HL-60 (cell line): Measurements from ENCODE around the gene MRPL49.

Experiments
- DNase-seq, 2 experiments: peaks; one replicate each; pipeline ENCODE4 v3.0.0-alpha.2; 2010 to 2020; ENCODE audit warnings: low read depth in 1 of 2, low spot score in 1 of 2
- H3K27ac ChIP-seq: fragments of 250-450 bp; sonication (Bioruptor Pico); replicated peaks from 2 replicates; pipeline ENCODE4 v1.5.1; 2020; ENCODE audit warnings: mild to moderate bottlenecking, moderate library complexity
- H3K27me3 ChIP-seq: fragments of 250-450 bp; sonication (Bioruptor Pico); 2 replicates; pipeline ENCODE4 v1.5.1; 2021; ENCODE audit warnings: mild to moderate bottlenecking, moderate library complexity; ENCODE audit not compliant: insufficient read depth, poor library complexity, severe bottlenecking
- H3K4me3 ChIP-seq: replicated peaks from 2 replicates; pipeline ENCODE4 v1.5.1; 2011; ENCODE audit warnings: mild to moderate bottlenecking, control low read depth, low read length; ENCODE audit not compliant: insufficient read depth
- GABPA ChIP-seq: IDR thresholded peaks from 2 replicates; pipeline ENCODE4 v1.6.1; 2012; ENCODE audit warnings: low read depth
- POLR2AphosphoS5 ChIP-seq: IDR thresholded peaks from 2 replicates; pipeline ENCODE4 v1.6.1; 2012; ENCODE audit warnings: low read depth
- SPI1 ChIP-seq: IDR thresholded peaks from 2 replicates; pipeline ENCODE4 v1.6.1; 2012; ENCODE audit warnings: low read depth, mild to moderate bottlenecking, borderline replicate concordance
- long read RNA-seq: library from polyadenylated mRNA; unstranded; transcript quantifications from one replicate; pipeline ENCODE4 v2.0.0, GENCODE V29; 2020
- TF ChIP-seq, protein P1 (sequence below): IDR thresholded peaks from 2 replicates; pipeline ENCODE4 v1.6.1; 2012; ENCODE audit warnings: low read depth; ENCODE audit not compliant: insufficient replicate concordance
- TF ChIP-seq, protein P2 (sequence below): IDR thresholded peaks from one replicate; pipeline ENCODE4 v1.5.1; 2011; ENCODE audit warnings: low read length, control low read depth, inconsistent platforms; ENCODE audit not compliant: insufficient read depth

MRPL49 gene
- long read RNA-seq, transcript MRPL49-209 (3 exons, 518 nt), result minor isoform, 5 of 569 reads
- long read RNA-seq, transcript MRPL49-201 (4 exons, 2,019 nt), result major isoform, 530 of 569 reads
- long read RNA-seq, transcript MRPL49-202 (4 exons, 2,065 nt), result minor isoform, 14 of 569 reads
- long read RNA-seq, partial matches to known transcripts, result 4 of 569 reads
- long read RNA-seq, other reads (novel, unspliced or antisense), result 15 of 569 reads

DNA sequence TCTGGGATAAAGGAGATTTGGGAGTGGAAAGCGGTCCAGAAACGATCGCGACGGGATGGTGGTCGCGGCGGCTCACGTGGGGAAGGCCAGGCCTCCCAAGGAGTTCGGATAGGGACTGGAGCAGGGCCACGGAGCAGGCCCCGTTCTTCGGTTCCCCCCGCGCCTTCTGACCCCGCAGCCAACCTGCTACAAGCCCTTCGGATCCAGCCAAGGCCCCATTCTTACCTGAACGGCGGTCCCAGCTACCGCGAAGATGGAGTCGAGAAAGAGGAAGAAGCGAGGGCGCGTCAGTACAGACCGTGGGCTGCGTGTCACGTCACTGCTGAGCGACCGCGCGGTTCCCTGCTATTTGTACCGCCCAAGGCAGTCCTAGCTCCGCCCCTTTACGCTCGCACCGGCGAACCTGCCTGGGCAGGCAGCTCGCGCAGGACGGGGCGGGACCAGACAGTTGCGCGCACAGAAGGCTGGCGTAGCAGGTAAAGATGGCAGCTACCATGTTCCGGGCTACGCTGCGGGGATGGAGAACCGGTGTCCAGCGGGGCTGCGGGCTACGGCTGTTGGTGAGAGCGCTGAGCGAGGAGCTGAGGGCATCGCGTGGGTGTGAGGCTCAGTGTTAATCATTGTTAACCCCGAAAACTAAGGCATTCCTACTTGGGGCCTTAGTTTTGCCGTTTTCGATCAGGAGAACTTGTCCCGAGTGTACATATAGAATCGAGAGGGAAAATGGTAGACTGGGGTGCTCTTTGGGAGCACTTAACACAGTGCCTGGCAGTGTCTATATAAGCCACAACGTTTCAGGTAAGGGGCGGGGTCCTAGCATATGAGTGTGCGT, at the start of gene MRPL49, which contains the start of gene FAU:
Gene MRPL49 (plus strand): TSS at position 457 of the 832 bp plus-strand sequence. CDS start 26 bp downstream, at position 483.
Gene FAU (minus strand): TSS at position 270 of the 832 bp plus-strand sequence. CDS start 321 bp downstream, outside the sequence.
- no peak for TF ChIP-seq GABPA
- TF ChIP-seq POLR2AphosphoS5, result peak; percentile 95
- TF ChIP-seq SPI1, result peak; percentile 70; the same call in 1 of the 2 replicates
- TF ChIP-seq, protein P1, sequence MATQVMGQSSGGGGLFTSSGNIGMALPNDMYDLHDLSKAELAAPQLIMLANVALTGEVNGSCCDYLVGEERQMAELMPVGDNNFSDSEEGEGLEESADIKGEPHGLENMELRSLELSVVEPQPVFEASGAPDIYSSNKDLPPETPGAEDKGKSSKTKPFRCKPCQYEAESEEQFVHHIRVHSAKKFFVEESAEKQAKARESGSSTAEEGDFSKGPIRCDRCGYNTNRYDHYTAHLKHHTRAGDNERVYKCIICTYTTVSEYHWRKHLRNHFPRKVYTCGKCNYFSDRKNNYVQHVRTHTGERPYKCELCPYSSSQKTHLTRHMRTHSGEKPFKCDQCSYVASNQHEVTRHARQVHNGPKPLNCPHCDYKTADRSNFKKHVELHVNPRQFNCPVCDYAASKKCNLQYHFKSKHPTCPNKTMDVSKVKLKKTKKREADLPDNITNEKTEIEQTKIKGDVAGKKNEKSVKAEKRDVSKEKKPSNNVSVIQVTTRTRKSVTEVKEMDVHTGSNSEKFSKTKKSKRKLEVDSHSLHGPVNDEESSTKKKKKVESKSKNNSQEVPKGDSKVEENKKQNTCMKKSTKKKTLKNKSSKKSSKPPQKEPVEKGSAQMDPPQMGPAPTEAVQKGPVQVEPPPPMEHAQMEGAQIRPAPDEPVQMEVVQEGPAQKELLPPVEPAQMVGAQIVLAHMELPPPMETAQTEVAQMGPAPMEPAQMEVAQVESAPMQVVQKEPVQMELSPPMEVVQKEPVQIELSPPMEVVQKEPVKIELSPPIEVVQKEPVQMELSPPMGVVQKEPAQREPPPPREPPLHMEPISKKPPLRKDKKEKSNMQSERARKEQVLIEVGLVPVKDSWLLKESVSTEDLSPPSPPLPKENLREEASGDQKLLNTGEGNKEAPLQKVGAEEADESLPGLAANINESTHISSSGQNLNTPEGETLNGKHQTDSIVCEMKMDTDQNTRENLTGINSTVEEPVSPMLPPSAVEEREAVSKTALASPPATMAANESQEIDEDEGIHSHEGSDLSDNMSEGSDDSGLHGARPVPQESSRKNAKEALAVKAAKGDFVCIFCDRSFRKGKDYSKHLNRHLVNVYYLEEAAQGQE, result peak; percentile 48
- H3K27me3 ChIP-seq, result no peaks in the 10 kb centered on the region
- peak; percentile 99 for DNase-seq
- peak within 1 kb of the TSS; percentile 76 for H3K4me3 ChIP-seq
- H3K27ac ChIP-seq, result peak within 1 kb of the TSS; percentile 92

DNA sequence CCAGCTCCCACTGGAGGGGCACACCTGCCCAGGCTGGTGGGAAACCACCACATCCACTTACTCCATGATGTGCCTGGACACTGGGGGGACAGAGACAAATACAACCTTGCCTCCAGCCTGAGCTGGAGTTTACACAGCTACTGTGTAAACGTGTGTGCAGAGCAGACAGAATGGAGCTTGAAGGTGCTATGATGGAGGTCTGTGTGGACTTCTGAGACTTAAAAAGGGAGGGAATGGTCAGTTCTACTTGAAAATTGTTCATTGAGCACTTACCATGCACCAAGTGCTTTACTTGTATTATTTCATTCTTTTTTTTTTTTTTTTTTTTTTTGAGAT, 49.5 kb upstream of the MRPL49 start:
- Histone ChIP-seq H3K27me3 (no peaks in the 10 kb centered on the region), H3K27ac (no peak overlapping the region), H3K4me3 (no peak overlapping the region)
- TF ChIP-seq GABPA, result no peak
- TF ChIP-seq POLR2AphosphoS5, result no peak
- TF ChIP-seq, protein P1, result no peak
- TF ChIP-seq, protein P2, sequence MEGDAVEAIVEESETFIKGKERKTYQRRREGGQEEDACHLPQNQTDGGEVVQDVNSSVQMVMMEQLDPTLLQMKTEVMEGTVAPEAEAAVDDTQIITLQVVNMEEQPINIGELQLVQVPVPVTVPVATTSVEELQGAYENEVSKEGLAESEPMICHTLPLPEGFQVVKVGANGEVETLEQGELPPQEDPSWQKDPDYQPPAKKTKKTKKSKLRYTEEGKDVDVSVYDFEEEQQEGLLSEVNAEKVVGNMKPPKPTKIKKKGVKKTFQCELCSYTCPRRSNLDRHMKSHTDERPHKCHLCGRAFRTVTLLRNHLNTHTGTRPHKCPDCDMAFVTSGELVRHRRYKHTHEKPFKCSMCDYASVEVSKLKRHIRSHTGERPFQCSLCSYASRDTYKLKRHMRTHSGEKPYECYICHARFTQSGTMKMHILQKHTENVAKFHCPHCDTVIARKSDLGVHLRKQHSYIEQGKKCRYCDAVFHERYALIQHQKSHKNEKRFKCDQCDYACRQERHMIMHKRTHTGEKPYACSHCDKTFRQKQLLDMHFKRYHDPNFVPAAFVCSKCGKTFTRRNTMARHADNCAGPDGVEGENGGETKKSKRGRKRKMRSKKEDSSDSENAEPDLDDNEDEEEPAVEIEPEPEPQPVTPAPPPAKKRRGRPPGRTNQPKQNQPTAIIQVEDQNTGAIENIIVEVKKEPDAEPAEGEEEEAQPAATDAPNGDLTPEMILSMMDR, result no peak
- TF ChIP-seq SPI1, result no peak
- DNase-seq, result no peak

DNA sequence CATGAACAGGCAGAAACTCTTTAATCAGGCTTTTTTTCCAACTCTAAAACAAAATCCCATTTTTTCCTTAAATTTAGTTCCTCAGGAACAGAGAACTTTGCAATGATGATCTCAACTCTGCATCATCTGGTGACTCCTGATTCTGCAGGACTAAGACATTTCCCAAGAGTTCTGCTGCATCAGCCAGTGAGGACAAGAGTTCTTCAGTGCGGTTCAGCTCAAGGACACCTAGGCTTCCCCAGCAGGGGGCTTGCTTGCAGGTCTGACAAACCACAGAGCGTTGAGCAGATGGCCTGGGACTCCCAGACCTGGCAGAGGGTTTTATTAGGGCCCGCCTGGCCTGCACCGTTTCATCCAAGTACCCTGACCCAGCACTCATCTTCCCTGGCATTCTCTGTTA, 44.7 kb upstream of the MRPL49 start:
- Histone ChIP-seq H3K27me3 (no peaks in the 10 kb centered on the region), H3K27ac (no peak overlapping the region), H3K4me3 (no peak overlapping the region)
- TF ChIP-seq POLR2AphosphoS5 (no peak), SPI1 (no peak), GABPA (no peak)
- TF ChIP-seq, protein P2, result no peak
- TF ChIP-seq, protein P1, result no peak
- DNase-seq, result no peak
